Skin of body (tissue), 1 donor: ENCODE results near the gene POPDC2. TPM values are rescaled to one million over a fixed set of nuclear protein-coding genes. Genes with fewer than 3 reads are reported as not detected.

Source experiments
- total RNA-seq: library from RNA; depleted of rRNA; stranded (reverse); fragments of >200 nt; gene quantifications from one replicate; pipeline ENCODE4 v1.2.3, GENCODE V29; 2014

POPDC2 gene
- total RNA-seq, 1 donor from 2014 or later = 5.5 TPM

Other genes starting within 250 kb of the POPDC2 start
- gene TMEM39A, start 197.0 kb downstream of the POPDC2 start, total RNA-seq = 46.2 TPM
- 14.3 TPM for gene POGLUT1, start 191.6 kb downstream of the POPDC2 start, total RNA-seq
- 31.2 TPM for gene TIMMDC1, start 162.0 kb downstream of the POPDC2 start, total RNA-seq
- 0.69 TPM for gene CD80, start 101.0 kb downstream of the POPDC2 start, total RNA-seq
- 2.7 TPM for gene ADPRH, start 81.1 kb downstream of the POPDC2 start, total RNA-seq
- 0.20 TPM for gene PLA1A, start 62.7 kb downstream of the POPDC2 start, total RNA-seq
- 20.2 TPM for gene COX17, start 16.8 kb upstream of the POPDC2 start, total RNA-seq
- 0.69 TPM for gene CFAP91, start 42.4 kb upstream of the POPDC2 start, total RNA-seq
- 0.10 TPM for gene NR1I2, start 121.5 kb upstream of the POPDC2 start, total RNA-seq